Aorta (tissue), 5 donors: ENCODE measurements around the gene TNK2. TPM values are rescaled to one million over a fixed set of nuclear protein-coding genes. Genes with fewer than 3 reads are reported as not detected.
"Not testable (repeated sequence)": the region's sequence is repeated elsewhere in the genome, so short reads cannot be mapped to it uniquely, and the experiment has no call there.

Experiments used
- ATAC-seq: fragments of 200-7000 bp; cut with Tn5 transposase; one replicate; pipeline ENCODE4 v1.9.1; 2022; ENCODE audit warnings: moderate library complexity; ENCODE audit not compliant: low FRiP score
- DNase-seq, 2 donors: peaks; one replicate each; pipeline ENCODE4 v3.0.0-alpha.2; 2020
- H3K27ac ChIP-seq, 2 donors: one replicate each; pipeline ENCODE4 v1.5.1; 2013; ENCODE audit warnings: low read length in 2 of 2, mild to moderate bottlenecking in 2 of 2, moderate library complexity in 2 of 2, control low read depth in 1 of 2, inconsistent platforms in 1 of 2, low read depth in 1 of 2
- H3K27me3 ChIP-seq, 2 donors: one replicate each; pipeline ENCODE4 v1.6.1; 2013; ENCODE audit warnings: control low read depth in 1 of 2, low read length in 1 of 2, mild to moderate bottlenecking in 1 of 2, moderate library complexity in 1 of 2; ENCODE audit not compliant: insufficient read depth in 2 of 2, control insufficient read depth in 1 of 2
- H3K36me3 ChIP-seq, 2 donors: one replicate each; pipeline ENCODE4 v1.6.1; 2013; ENCODE audit warnings: control low read depth in 1 of 2, low read length in 1 of 2, mild to moderate bottlenecking in 1 of 2; ENCODE audit not compliant: insufficient read depth in 2 of 2, control insufficient read depth in 1 of 2
- H3K4me1 ChIP-seq, 2 donors: one replicate each; pipeline ENCODE4 v1.6.1; 2013; ENCODE audit warnings: low read length in 2 of 2, control low read depth in 1 of 2, mild to moderate bottlenecking in 1 of 2, moderate library complexity in 1 of 2; ENCODE audit not compliant: insufficient read depth in 2 of 2, control insufficient read depth in 1 of 2
- H3K4me3 ChIP-seq, 2 donors: one replicate each; pipeline ENCODE4 v1.5.1; 2013; ENCODE audit warnings: low read length in 2 of 2, control low read depth in 1 of 2, mild to moderate bottlenecking in 1 of 2
- H3K9me3 ChIP-seq: one replicate; pipeline ENCODE4 v1.6.1; 2013; ENCODE audit warnings: mild to moderate bottlenecking, low read length; ENCODE audit not compliant: control insufficient read depth
- WGBS, 2 donors: extraction: QIAGEN DNeasy Blood & Tissue Kit; methylation state at CpG; one replicate each; pipeline ENCODE4 v1.1.7; 2013; 5-methylcytosine and 5-hydroxymethylcytosine counted together
- intact Hi-C, 2 donors: fragments of 100-400 bp; cut with DNase I; formaldehyde crosslinking; loops; one replicate each; pipeline versions ENCODE4 v1.14.2 to v1.15.0; 2022
- polyA plus RNA-seq, 2 donors: library from polyadenylated mRNA; stranded (reverse); fragments of 200-250 nt; gene quantifications; one replicate each; pipeline ENCODE4 v1.2.3, GENCODE V29; 2013
- total RNA-seq, 2 donors: library from RNA; stranded (reverse); fragmentation: NEBNext Ultra II Directional; extraction: Animal tissue kit (Norgen Biotek cat#: 25700); gene quantifications; one replicate each; pipeline ENCODE4 v1.2.1, GENCODE V29; 2021
- donor health status: healthy with polysubstance abuse.
- donor health status: Bipolar disorder and iron deficiency.
- donor health status: DM: no; HTN: no; CAD: no.
- donor health status: DM: no; HTN: no; CAD: no.
- donor health status: DM: yes; HTN: yes; CAD: no.

The TNK2 gene
- total and polyA plus RNA-seq, 4 donors = 9.3 to 162 (median 66.5) TPM

DNA sequence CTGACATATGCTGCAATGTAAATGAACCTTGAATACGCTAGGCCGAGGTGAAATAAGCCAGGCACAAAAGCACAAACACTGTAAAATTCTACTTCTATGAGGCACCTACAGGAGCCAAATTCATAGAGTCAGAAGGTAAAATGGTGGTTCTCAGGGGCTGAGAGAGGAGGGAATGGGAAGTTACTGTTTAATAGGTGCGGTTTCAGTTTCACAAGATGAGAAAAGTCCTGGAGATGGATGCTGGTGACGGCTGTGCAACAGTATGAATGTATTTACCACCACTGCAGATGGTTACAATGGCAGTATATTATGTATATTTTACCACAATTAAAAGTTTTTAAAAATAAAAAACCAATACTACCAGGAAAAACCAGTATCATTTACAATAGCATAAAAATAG lies 4.0 kb downstream of the TNK2 start:
- intact Hi-C loops = no loop called here
- no peak for DNase-seq

GRCh38 chr3:195903950-195904290 lies 4.4 kb downstream of the TNK2 start:
- H3K36me3 ChIP-seq = no peaks in the 10 kb centered on the region
- DNase-seq = peak; percentile 30 to 40
- H3K9me3 ChIP-seq = no peaks in the 10 kb centered on the region
- H3K4me1 ChIP-seq = no peaks in the 10 kb centered on the region
- H3K27me3 ChIP-seq = no peaks in the 10 kb centered on the region
- 80 to 82% methylated on average over 6 of the region's 6 CpGs for WGBS, 2 donors
- no peak overlapping the region for H3K4me3 ChIP-seq
- no peak overlapping the region for H3K27ac ChIP-seq
- ATAC-seq = no peak
- intact Hi-C loops = no loop called here

More for the DNA sequence above, 4.0 kb downstream of the TNK2 start:
- Histone ChIP-seq H3K9me3 (no peaks in the 10 kb centered on the region), H3K4me3 (no peak overlapping the region), H3K36me3 (no peaks in the 10 kb centered on the region), H3K4me1 (no peaks in the 10 kb centered on the region), H3K27me3 (no peaks in the 10 kb centered on the region), H3K27ac (no peak overlapping the region)
- WGBS, 2 donors = 95 to 99% methylated on average over 4 of the region's 4 CpGs
- no peak for ATAC-seq

DNA sequence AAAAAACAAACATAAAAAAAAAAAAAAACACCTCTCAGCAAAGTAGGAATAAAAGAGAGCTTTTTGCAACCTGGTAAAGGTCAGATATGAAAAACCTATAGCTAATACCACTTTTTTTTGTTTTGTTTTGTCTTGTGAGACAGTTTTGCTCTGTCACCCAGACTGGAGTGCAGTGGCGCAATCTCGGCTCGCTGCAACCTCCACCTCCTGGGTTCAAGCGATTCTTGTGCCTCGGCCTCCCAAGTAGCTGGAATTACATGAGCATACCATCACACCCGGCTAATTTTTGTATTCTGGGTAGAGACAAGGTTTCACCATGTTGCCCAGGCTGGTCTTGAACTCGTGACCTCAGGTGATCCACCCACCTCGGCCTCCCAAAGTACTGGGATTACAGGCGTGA lies 5.7 kb downstream of the TNK2 start:
- WGBS, 2 donors = 94% methylated on average over 9 of the region's 9 CpGs
- H3K27ac ChIP-seq, H3K9me3 ChIP-seq, H3K36me3 ChIP-seq, ATAC-seq, H3K27me3 ChIP-seq, H3K4me1 ChIP-seq, intact Hi-C loops, H3K4me3 ChIP-seq: not testable (repeated sequence)
- DNase-seq = peak; percentile 20 to 24

DNA sequence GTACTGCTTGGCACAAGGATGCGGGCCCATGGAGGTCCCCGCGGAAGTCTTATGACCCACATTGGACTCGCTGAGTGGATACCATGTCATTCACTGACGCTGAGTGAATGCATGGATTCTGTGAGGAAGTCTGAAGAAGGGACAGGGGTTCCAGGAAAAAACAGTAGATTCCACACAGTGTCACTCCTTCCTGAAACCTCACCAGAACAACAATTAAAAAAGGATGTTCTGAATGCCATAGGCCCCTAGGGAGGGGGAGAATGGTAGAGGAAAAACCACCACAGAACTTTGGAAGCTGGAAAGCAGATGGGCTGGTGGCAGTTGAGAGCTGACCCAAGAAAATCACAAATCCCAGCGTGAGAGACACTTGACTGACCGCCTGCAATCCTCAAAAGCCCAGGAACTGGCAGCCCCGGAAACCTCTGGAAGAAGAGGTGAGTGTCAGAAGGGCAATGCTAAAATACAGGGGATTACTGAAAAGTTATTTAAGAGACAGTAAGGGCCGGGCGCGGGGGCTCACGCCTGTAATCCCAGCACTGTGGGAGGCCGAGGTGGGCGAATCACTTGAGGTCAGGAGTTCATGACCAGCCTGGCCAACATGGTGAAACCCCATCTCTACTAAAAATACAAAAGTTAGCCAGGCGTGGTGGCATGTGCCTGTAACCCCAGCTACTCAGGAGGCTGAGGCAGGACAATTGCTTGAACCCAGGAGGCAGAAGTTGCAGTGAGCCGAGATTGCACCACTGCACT lies 6.3 kb downstream of the TNK2 start:
- DNase-seq = peak; percentile 29 to 59
- H3K9me3 ChIP-seq, intact Hi-C loops, ATAC-seq, H3K27me3 ChIP-seq, H3K4me3 ChIP-seq, H3K4me1 ChIP-seq, H3K36me3 ChIP-seq, H3K27ac ChIP-seq: not testable (repeated sequence)
- WGBS, 2 donors = 91 to 93% methylated on average over 16 of the region's 16 CpGs

DNA sequence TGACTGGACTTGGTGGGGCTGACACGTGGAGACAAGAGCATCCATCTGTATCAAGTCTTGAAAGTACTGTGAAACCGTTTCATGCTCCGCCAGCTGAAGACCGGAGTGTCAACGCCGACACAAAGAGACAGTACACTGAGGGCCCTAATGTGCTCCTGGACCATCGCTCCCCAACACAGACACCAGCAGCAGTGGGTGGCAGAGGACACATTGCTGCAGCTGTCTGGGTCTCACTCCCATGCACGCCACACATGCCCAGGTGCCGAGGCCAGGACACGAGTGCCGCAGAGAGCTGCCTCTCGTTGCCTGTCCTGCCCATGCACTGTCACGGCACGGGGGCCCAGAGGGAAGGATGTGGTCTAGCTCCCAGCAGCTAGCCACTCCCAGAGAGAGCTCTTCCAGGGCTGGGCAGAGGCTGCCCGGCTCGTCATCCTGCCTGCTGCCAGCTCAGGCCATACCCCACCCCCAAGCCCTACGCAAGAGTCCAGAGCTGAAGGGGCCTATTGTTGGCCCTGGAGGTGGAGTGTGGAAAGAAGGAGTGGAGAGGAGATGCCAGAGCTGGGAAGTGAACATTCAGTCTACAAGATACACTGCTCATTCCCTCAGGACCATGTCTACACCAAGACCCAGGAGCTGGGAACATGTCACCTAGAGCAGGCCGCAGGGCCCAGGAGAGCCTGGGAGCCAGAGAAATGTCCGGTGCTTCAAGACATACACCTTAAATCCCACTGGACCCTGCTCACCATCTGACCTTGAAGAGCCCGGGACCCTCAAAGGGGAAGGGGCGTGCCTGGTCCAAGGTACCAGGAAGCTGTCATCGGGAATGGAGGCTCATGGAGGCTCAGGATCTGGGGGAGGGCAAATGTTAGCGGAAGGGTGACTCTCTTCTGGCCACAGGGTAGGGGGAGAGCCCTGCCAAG lies 7.7 kb downstream of the TNK2 start:
- Histone ChIP-seq H3K4me1 (no peaks in the 10 kb centered on the region), H3K9me3 (no peaks in the 10 kb centered on the region), H3K4me3 (no peak overlapping the region), H3K27ac (no peak overlapping the region), H3K27me3 (no peaks in the 10 kb centered on the region), H3K36me3 (no peaks in the 10 kb centered on the region)
- 78 to 81% methylated on average over 23 of the region's 23 CpGs for WGBS, 2 donors
- peak; percentile 51 for ATAC-seq
- intact Hi-C loops = no loop called here
- DNase-seq = peak; percentile 82 to 90

DNA sequence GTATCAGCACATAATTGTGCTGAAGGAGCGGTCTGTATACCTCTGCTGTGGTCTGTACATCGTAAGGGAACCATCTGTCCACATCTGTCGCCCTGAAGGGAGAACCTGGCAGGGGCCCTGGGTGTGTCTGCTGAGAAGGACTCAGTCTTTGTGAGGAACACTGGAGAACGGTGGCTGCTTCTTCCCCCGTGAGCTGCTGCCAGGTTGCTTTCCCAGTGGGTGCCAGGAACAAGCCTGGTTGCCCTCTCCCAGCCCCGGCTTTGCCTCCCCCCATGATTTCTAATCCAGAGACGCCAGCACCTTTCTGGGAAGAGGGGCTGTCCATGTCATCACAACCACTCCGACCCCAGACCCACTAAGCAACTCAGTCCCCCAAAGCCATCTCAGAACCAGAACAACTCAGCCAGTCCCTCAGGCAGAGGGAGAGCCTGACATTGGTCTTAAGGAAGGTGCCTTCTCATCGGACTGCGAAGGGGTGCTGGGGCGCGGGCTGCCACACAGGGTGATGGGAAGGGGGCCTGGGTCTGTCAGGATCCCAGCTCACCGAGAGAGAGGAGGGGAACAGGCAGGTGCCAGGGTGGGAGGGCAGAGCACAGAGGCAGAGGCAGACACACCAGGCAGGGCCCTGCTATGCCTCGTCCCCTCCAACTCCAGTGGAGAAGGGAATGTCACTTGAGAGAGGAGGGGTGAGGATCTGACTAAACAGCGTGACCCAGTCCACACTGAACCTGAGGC lies 8.5 kb downstream of the TNK2 start:
- no peaks in the 10 kb centered on the region for H3K9me3 ChIP-seq
- ATAC-seq = no peak
- no peak overlapping the region for H3K4me3 ChIP-seq
- no peaks in the 10 kb centered on the region for H3K4me1 ChIP-seq
- no peaks in the 10 kb centered on the region for H3K36me3 ChIP-seq
- intact Hi-C loops = no loop called here
- peak in 1 of 2 donors; percentile 38 for DNase-seq
- H3K27me3 ChIP-seq = no peaks in the 10 kb centered on the region
- H3K27ac ChIP-seq = no peak overlapping the region
- WGBS, 2 donors = 85 to 86% methylated on average over 15 of the region's 15 CpGs

GRCh38 chr3:195897853-195898415 lies 10.4 kb downstream of the TNK2 start:
- ATAC-seq = no peak
- H3K27me3 ChIP-seq = no peaks in the 10 kb centered on the region
- H3K4me1 ChIP-seq = no peaks in the 10 kb centered on the region
- no peaks in the 10 kb centered on the region for H3K9me3 ChIP-seq
- H3K27ac ChIP-seq = no peak overlapping the region
- WGBS, 2 donors = 80 to 83% methylated on average over 11 of the region's 11 CpGs
- no peak overlapping the region for H3K4me3 ChIP-seq
- H3K36me3 ChIP-seq = no peaks in the 10 kb centered on the region
- peak in 1 of 2 donors; percentile 35 for DNase-seq
- intact Hi-C loops = no loop called here

- no peak for ATAC-seq
- peak overlapping the region in 1 of 2 donors; percentile 70 for H3K27ac ChIP-seq
- intact Hi-C loops = no loop called here
- H3K4me1 ChIP-seq = no peaks in the 10 kb centered on the region
- 30 to 40% methylated on average over 9 to 10 of the region's 10 CpGs for WGBS, 2 donors
- H3K36me3 ChIP-seq = no peaks in the 10 kb centered on the region
- H3K4me3 ChIP-seq = no peak overlapping the region
- peak; percentile 53 to 81 for DNase-seq
- H3K9me3 ChIP-seq = no peaks in the 10 kb centered on the region
- no peaks in the 10 kb centered on the region for H3K27me3 ChIP-seq
Measured at GRCh38 chr3:195897081-195897852, 11.1 kb downstream of the TNK2 start.
